HG03159 (cell line): ENCODE measurements around the gene RNASEL.
"Not testable (repeated sequence)": the region's sequence is repeated elsewhere in the genome, so short reads cannot be mapped to it uniquely, and the experiment has no call there.

ENCODE experiments used
- ATAC-seq: cut with Tn5 transposase; IDR thresholded peaks from one replicate; pipeline ENCODE4 v1.9.1; 2021; ENCODE audit warnings: mild to moderate bottlenecking, moderate library complexity; ENCODE audit not compliant: unreplicated experiment

Gene RNASEL

DNA sequence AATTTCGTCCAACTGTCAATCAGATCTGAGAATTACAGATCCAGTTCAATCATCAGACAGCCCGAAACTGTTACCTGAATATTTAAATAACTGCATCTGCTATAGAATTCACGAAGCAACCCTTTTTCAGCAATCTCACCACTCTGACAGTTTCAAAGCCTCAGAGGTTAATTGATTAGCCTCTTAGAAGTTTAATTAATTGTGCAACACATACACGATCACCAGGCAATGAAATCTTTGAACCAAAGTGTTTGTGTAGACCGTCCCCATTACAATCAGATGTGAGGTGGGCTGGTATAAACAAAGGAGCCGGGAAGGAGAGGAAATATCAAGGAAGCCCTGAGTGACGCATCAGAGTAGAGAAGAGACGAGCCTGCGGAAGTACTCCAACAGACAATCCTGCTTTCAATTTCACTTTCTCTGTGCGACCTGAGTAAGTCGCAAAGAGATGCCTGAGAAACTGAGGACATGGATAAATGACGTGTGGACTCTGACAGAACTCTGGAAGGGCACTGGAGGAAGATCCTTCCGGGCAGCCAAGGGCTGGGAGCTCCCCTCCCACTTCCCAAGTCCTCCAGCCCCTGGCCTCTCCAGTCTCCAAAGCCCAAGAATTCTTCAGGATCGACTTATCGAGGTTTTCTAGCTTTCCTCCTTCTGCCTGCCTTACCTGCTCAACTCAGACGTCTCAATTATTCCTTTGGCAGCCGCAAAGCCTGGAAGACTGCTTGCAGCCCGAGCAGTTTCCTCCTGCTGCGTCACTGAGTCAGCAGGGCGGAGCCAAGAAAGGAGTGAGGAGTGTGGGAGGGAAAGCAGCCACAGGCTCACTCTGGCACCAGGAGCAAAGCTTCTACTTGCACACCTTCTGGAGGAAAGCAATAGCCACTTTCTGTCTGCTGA is at the start of gene RNASEL:
Gene RNASEL (minus strand): TSS at position 757 of the 897 bp plus-strand sequence. CDS start 2,450 bp downstream, outside the sequence.
- ATAC-seq, result peak; percentile 93

GRCh38 chr1:182637769-182638168 is 48.7 kb upstream of the RNASEL start:
- no peak for ATAC-seq

GRCh38 chr1:182635871-182636270 is 46.8 kb upstream of the RNASEL start:
- no peak for ATAC-seq

DNA sequence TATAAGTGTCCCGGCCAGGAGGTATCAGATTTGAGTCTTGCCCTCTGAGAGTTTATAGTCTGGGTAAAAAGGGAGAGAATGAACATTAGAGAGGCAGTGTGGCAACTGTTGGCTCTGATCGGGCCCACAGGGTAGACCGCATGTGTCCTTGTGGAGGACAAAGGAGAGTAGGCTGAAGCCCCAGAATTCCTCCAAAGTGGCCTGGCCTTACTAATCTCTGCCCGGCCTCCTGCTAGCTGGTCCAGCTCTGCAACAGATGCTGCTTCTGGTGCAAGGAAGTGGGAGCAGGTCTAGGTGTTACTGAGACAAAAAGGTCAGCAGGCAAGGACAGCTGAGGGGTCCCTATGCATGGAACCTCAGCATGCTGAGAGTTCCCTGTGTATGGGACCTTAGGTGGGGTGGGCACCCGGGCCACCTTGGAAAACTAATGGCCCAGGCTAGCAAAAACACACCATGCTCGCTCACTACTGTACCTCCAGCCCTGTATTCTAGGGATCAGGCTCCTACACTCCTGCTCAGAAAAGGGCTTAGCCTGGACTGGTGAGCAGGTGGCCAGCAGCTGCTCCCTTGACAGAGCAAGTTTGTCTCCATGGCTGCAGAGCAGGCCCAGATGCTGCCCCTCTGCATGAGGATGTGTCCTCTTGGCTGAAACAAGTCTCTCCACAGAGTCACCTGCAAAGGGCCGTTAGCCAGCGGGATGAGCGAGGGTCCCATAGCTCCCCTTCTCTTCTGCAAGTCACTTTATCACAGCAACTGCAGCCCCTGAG is 45.4 kb upstream of the RNASEL start:
- ATAC-seq, result no peak

DNA sequence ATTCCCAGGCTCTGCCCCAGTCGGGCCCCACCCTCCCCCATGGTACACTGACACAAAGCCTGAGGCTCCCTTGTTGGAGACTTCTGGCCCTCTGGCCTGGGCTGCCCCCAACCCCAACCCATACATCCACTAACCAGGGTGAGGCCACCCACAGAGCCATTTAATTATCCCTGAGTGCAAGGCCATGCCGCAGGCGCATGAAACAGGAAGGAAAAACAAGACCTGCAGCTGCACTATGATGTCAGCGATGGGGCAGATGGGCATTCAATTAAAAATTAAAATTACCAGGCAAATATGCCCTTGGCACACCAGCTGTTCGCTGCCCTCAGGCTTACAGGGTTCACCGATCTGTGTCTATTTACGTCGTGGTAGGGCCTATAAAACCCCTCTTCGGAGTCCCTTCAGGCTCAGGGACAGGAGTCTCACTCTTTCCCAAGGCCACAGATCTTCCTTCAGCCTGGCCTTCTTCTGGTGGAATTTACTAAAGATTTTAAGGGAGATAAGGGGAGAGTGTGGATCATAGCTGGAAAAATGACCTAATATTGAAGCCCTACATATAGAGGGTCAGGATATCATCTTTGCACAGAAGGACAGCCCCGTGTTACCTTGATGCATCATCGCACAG is 44.7 kb upstream of the RNASEL start:
- no peak for ATAC-seq

DNA sequence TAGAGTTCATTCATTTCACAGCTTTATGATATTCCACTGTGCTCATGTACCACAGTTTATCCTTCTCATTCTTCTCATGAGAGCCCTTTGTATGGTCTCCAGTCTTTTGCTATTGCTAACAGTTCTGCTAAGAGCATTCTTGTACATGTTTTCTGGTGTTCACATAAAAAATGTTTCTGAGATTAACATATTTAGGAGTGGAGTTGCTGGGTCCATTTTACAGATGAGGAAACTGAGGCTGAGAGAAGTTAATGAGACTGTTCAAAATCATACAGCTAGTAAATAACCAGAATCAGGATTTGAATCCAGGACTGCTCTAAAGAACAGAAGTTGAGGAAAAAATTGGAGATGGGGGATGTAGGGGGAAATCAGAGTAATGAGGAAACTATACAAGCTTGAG is 44.0 kb upstream of the RNASEL start:
- no peak for ATAC-seq

GRCh38 chr1:182632441-182632857 is 43.4 kb upstream of the RNASEL start:
- ATAC-seq, result not testable (repeated sequence)

- no peak for ATAC-seq
Observed at GRCh38 chr1:182631954-182632353, 42.9 kb upstream of the RNASEL start.

- ATAC-seq, result no peak
Observed at GRCh38 chr1:182631053-182631677, 42.1 kb upstream of the RNASEL start.

- no peak for ATAC-seq
Observed at GRCh38 chr1:182630586-182630985, 41.5 kb upstream of the RNASEL start.

- ATAC-seq, result no peak
Observed at GRCh38 chr1:182629499-182630096, 40.5 kb upstream of the RNASEL start.

GRCh38 chr1:182629080-182629479 is 40.0 kb upstream of the RNASEL start:
- no peak for ATAC-seq

GRCh38 chr1:182628657-182629056 is 39.6 kb upstream of the RNASEL start:
- ATAC-seq, result no peak

DNA sequence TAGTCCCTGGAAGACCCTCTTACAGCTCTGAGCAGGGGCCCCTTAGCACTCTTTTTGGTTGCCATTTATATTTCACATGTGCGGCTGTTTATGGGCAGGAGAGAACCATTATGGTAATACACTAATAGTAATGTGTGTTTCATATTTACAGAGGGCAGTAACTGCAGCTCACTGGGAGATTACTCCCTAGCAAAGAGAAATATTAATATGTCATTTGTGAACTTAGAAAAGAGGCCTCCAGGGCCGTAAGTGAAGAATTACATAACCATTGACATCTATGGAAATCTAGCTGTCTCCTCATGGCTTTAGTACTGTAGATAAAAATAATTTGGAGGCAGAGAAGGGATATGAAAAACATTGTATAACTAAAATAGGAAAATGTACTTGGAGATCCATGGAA is 38.6 kb upstream of the RNASEL start:
- ATAC-seq, result no peak

DNA sequence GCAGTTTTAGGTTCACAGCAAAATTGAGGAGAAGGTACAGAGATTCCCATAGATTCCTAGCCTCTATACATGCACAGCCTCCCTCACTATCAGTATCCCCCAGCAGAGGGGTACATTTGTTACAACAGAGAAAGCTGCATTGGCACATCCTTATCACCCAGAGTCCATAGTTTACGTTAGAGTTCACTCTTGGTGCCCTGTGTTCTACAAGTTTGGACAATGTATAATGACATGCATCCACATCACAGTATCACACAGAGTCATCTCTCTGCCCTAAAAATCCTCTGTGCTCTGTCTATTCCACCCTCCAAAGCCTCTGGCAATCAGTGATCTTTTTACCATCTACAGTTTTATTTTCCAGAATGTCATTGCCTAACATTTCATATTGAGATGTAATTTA is 37.5 kb upstream of the RNASEL start:
- no peak for ATAC-seq

DNA sequence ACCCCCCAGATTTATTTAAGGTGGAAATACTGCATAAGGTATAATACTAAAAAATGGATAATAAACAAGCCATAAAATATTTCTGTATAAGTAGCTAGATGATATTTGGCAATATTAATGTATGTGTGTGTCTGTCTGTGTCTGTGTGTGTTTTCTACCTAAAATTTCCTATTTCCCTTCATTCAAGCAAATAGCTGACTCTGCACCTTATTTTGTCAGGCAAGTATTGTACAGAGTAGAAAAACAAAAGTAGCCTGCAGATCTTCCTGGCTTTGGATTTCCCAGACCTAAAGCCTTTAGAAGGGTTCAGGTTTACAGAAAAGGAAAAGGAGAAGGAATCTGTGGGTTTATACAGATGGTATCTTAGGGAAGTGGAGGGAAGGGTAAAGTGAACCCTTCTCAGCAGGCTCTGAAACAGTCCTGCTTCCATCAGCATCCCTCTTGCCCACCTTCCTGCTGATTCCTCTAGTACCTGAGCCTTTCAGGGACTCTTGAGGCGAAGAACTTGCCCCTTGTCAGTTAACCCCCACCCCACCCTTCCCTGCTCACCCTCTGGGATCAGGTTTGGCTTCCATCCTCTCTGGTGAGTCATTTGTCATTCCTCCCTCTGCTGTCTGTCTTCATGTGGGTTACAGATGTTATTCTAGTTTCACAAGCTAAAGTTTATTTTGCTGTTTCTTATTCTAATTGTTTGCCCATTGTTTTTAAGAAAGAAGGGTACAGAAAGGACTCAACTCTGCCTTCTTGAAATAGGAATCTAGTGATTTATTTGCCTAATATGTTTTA is 36.9 kb upstream of the RNASEL start:
- no peak for ATAC-seq

DNA sequence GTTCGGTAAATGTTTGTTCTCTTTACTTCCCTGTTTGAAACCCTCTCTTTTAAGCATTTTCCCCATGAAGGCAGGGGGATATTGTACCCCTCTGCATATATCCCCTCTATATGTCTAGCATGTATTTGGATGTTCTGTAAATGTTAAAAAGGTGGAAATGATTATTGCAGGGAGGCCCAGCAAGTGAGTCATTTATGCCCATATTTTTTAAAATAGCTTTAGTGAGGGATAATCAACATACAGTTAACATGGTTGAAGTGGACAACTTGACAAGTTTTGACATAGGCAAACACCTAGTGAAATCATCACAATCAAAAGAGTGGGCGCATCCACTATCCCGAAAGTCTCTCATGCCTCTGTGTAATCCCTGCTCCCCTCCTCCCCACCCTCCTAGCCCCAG is 36.0 kb upstream of the RNASEL start:
- no peak for ATAC-seq

- ATAC-seq, result no peak
Observed at GRCh38 chr1:182624577-182624976, 35.5 kb upstream of the RNASEL start.

- peak; percentile 55 for ATAC-seq
Observed at GRCh38 chr1:182622901-182623528, 34.0 kb upstream of the RNASEL start.
